Measurements from ENCODE around the gene DMXL2.

DNA sequence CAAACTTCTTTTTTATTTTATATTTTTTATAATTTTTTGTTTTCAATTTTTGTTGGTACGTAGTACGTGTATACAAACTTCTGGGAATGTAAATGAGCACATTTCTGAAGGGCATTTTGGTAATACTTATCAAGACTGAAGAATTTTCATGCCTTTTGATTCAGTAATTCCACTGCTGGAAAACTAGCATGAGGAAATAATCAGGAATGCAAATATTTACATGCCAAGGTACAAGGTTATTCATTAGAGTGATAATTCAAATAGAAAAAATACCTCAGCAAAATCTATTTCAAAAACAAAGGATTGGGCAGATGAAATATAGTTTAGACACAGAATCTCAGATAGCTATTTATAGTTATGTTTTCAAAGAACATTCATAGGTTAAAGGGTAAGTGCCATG is 128.7 kb downstream of the DMXL2 start:
- TF ChIP-seq, protein P1, sequence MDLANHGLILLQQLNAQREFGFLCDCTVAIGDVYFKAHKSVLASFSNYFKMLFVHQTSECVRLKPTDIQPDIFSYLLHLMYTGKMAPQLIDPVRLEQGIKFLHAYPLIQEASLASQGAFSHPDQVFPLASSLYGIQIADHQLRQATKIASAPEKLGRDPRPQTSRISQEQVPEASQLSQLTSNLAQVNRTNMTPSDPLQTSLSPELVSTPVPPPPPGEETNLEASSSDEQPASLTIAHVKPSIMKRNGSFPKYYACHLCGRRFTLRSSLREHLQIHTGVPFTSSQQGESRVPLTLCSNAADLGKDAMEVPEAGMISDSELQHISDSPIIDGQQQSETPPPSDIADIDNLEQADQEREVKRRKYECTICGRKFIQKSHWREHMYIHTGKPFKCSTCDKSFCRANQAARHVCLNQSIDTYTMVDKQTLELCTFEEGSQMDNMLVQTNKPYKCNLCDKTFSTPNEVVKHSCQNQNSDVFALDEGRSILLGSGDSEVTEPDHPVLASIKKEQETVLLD (IDR thresholded peaks at IDR 0.05) = no peak
- TF ChIP-seq TAF7 (tag; IDR thresholded peaks at IDR 0.05) (no peak), SETDB1 (IDR thresholded peaks at IDR 0.05; ENCODE audit: low read length) (no peak), SP1 (CRISPR knock-in tag; IDR thresholded peaks at IDR 0.05) (no peak), FOXK1 (CRISPR knock-in tag; IDR thresholded peaks at IDR 0.05; ENCODE audit: borderline replicate concordance) (no peak), MED1 (CRISPR knock-in tag; IDR thresholded peaks at IDR 0.05; ENCODE audit: borderline replicate concordance) (no peak), HOXB6 (CRISPR knock-in tag; IDR thresholded peaks at IDR 0.05; ENCODE audit: borderline replicate concordance) (no peak), SRSF1 (IDR thresholded peaks at IDR 0.05; ENCODE audit: low read depth, low read length) (no peak), YY1 (IDR thresholded peaks at IDR 0.05; ENCODE audit: borderline replicate concordance in 1 of 3, control insufficient read depth in 1 of 3, extremely low read depth in 1 of 3, insufficient read depth in 3 of 3, insufficient read length in 1 of 3, insufficient replicate concordance in 2 of 3, low read depth in 1 of 3, low read length in 2 of 3) (no peak), RCOR1 (IDR thresholded peaks at IDR 0.05; ENCODE audit: borderline replicate concordance in 1 of 2, low read depth in 2 of 2, low read length in 2 of 2) (no peak)
- TF ChIP-seq, protein P2, sequence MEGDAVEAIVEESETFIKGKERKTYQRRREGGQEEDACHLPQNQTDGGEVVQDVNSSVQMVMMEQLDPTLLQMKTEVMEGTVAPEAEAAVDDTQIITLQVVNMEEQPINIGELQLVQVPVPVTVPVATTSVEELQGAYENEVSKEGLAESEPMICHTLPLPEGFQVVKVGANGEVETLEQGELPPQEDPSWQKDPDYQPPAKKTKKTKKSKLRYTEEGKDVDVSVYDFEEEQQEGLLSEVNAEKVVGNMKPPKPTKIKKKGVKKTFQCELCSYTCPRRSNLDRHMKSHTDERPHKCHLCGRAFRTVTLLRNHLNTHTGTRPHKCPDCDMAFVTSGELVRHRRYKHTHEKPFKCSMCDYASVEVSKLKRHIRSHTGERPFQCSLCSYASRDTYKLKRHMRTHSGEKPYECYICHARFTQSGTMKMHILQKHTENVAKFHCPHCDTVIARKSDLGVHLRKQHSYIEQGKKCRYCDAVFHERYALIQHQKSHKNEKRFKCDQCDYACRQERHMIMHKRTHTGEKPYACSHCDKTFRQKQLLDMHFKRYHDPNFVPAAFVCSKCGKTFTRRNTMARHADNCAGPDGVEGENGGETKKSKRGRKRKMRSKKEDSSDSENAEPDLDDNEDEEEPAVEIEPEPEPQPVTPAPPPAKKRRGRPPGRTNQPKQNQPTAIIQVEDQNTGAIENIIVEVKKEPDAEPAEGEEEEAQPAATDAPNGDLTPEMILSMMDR (IDR thresholded peaks at IDR 0.05 in 2 of 3, conservative IDR thresholded peaks at IDR 0.05 in 1 of 3; ENCODE audit: insufficient read depth in 2 of 3, low read depth in 1 of 3, low read length in 3 of 3) = no peak
- TF ChIP-seq, protein P3, sequence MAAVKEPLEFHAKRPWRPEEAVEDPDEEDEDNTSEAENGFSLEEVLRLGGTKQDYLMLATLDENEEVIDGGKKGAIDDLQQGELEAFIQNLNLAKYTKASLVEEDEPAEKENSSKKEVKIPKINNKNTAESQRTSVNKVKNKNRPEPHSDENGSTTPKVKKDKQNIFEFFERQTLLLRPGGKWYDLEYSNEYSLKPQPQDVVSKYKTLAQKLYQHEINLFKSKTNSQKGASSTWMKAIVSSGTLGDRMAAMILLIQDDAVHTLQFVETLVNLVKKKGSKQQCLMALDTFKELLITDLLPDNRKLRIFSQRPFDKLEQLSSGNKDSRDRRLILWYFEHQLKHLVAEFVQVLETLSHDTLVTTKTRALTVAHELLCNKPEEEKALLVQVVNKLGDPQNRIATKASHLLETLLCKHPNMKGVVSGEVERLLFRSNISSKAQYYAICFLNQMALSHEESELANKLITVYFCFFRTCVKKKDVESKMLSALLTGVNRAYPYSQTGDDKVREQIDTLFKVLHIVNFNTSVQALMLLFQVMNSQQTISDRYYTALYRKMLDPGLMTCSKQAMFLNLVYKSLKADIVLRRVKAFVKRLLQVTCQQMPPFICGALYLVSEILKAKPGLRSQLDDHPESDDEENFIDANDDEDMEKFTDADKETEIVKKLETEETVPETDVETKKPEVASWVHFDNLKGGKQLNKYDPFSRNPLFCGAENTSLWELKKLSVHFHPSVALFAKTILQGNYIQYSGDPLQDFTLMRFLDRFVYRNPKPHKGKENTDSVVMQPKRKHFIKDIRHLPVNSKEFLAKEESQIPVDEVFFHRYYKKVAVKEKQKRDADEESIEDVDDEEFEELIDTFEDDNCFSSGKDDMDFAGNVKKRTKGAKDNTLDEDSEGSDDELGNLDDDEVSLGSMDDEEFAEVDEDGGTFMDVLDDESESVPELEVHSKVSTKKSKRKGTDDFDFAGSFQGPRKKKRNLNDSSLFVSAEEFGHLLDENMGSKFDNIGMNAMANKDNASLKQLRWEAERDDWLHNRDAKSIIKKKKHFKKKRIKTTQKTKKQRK (IDR thresholded peaks at IDR 0.05; ENCODE audit: borderline replicate concordance, low read depth, low read length) = no peak
